A549 (cell line): ENCODE measurements around the gene RHBDF2. TPM values are rescaled to one million over a fixed set of nuclear protein-coding genes. Genes with fewer than 3 reads are reported as not detected.

Experiments used
- ATAC-seq, 2 experiments: fragments of 200-7000 bp in 1 of 2; fragments of >200 bp in 1 of 2; cut with Nextera tagmentation in 1 of 2; cut with Tn5 transposase in 1 of 2; 3 replicates each; pipeline versions ENCODE4 v1.8.0 to v1.9.1; 2018 to 2020; ENCODE audit warnings: mild to moderate bottlenecking in 1 of 2, moderate library complexity in 1 of 2
- CTCF ChIA-PET: fragments of 300-600 bp; sonication (Branson Sonifier 250); formaldehyde crosslinking; extraction: SDS; loops from one replicate; lab custom pipeline; 2021; ENCODE audit warnings: antibody characterized with exemption, inconsistent platforms; lab: Yijun Ruan, JAX
- POLR2A ChIA-PET: fragments of 350-600 bp; formaldehyde crosslinking; extraction: SDS; loops from one replicate; lab custom pipeline; 2021; ENCODE audit warnings: antibody characterized with exemption, inconsistent platforms; lab: Yijun Ruan, JAX
- DNase-seq, 2 experiments: peaks; one replicate each; pipeline versions ENCODE4 v3.0.0 to v3.0.0-alpha.2; 2011 to 2016; ENCODE audit warnings: low read depth in 1 of 2, low spot score in 1 of 2
- FAIRE-seq: peaks from 2 replicates; lab custom pipeline; 2011; peaks lifted over from hg19 to GRCh38; lab: Jason Lieb, UNC
- H3K27ac ChIP-seq, 2 experiments: fragments of >200 bp; sonication (Bioruptor Twin); formaldehyde crosslinking; 3 replicates each; pipeline ENCODE4 v1.5.1; 2016 to 2017
- H3K4me1 ChIP-seq: fragments of >200 bp; sonication (Bioruptor Twin); formaldehyde crosslinking; 3 replicates; pipeline ENCODE4 v1.6.1; 2016
- H3K4me2 ChIP-seq: fragments of >200 bp; sonication (Bioruptor Twin); formaldehyde crosslinking; 3 replicates; pipeline ENCODE4 v1.6.1; 2016
- H3K4me3 ChIP-seq: fragments of >200 bp; sonication (Bioruptor Twin); formaldehyde crosslinking; 3 replicates; pipeline ENCODE4 v1.5.1; 2016
- H3K9me3 ChIP-seq: fragments of >200 bp; sonication (Bioruptor Twin); formaldehyde crosslinking; 3 replicates; pipeline ENCODE4 v1.6.1; 2016
- BHLHE40 ChIP-seq: IDR thresholded peaks from 2 replicates; pipeline ENCODE4 v1.6.1; 2012; ENCODE audit warnings: low read depth, low read length, inconsistent platforms
- CBX2 ChIP-seq: fragments of 200-600 bp; sonication (generic); IDR thresholded peaks from 2 replicates; pipeline ENCODE4 v1.6.1; 2016; ENCODE audit warnings: low read depth, mild to moderate bottlenecking, borderline replicate concordance
- CBX8 ChIP-seq: fragments of 200-600 bp; sonication (generic); IDR thresholded peaks from 2 replicates; pipeline ENCODE4 v1.6.1; 2016
- EHMT2 ChIP-seq: fragments of 200-600 bp; sonication (generic); IDR thresholded peaks from 2 replicates; pipeline ENCODE4 v1.6.1; 2016; ENCODE audit warnings: antibody characterized with exemption, low read depth, mild to moderate bottlenecking, moderate library complexity
- EP300 ChIP-seq, 2 experiments: fragments of >200 bp; sonication (Bioruptor Twin); formaldehyde crosslinking; IDR thresholded peaks; 2 replicates in 1 of 2; 3 replicates in 1 of 2; pipeline ENCODE4 v1.6.1; 2016 to 2017
- ESRRA ChIP-seq: fragments of 150-350 bp; IDR thresholded peaks from 2 replicates; pipeline ENCODE4 v1.6.1; 2014; ENCODE audit warnings: mild to moderate bottlenecking, low read length, borderline replicate concordance
- FOSB ChIP-seq: fragments of 250-450 bp; sonication (Bioruptor Pico); IDR thresholded peaks from 2 replicates; pipeline ENCODE4 v1.5.0; 2020; ENCODE audit warnings: mild to moderate bottlenecking, moderate library complexity
- FOSL2 ChIP-seq, 2 experiments: fragments of 450-650 bp in 1 of 2; fragments of >200 bp in 1 of 2; sonication (Bioruptor Twin) in 1 of 2; formaldehyde crosslinking; IDR thresholded peaks; 2 replicates each; pipeline versions ENCODE4 v1.5.0 to v1.6.1; 2016 to 2020; ENCODE audit warnings: mild to moderate bottlenecking in 1 of 2, moderate library complexity in 1 of 2
- FOXS1 ChIP-seq: fragments of 250-450 bp; sonication (Bioruptor Pico); IDR thresholded peaks from 2 replicates; pipeline ENCODE4 v1.5.0; 2020; ENCODE audit warnings: mild to moderate bottlenecking, moderate library complexity
- HOXB13 ChIP-seq: fragments of 250-450 bp; sonication (Bioruptor Pico); IDR thresholded peaks from 2 replicates; pipeline ENCODE4 v1.5.0; 2020; ENCODE audit warnings: low read depth, mild to moderate bottlenecking, moderate library complexity
- JUN ChIP-seq, 2 experiments: fragments of >200 bp; sonication (Bioruptor Twin); formaldehyde crosslinking; IDR thresholded peaks; 2 replicates in 1 of 2; 3 replicates in 1 of 2; pipeline ENCODE4 v1.6.1; 2016 to 2017
- JUNB ChIP-seq: fragments of >200 bp; sonication (Bioruptor Twin); formaldehyde crosslinking; IDR thresholded peaks from 2 replicates; pipeline ENCODE4 v1.6.1; 2016
- KDM1A ChIP-seq: fragments of 200-600 bp; sonication (generic); IDR thresholded peaks from 2 replicates; pipeline ENCODE4 v1.6.1; 2016; ENCODE audit warnings: low read depth, mild to moderate bottlenecking
- MAZ ChIP-seq: fragments of 150-350 bp; IDR thresholded peaks from 2 replicates; pipeline ENCODE4 v1.6.1; 2014; ENCODE audit warnings: antibody characterized with exemption, low read depth, low read length, borderline replicate concordance
- NFE2L2 ChIP-seq: fragments of 150-350 bp; conservative IDR thresholded peaks from 2 replicates; pipeline ENCODE4 v1.6.1; 2014; ENCODE audit warnings: low read length
- NPAS2 ChIP-seq: fragments of 250-450 bp; sonication (Bioruptor Pico); IDR thresholded peaks from 2 replicates; pipeline ENCODE4 v1.8.0; 2022; ENCODE audit warnings: mild to moderate bottlenecking, moderate library complexity, borderline replicate concordance
- SMC3 ChIP-seq: fragments of >200 bp; sonication (Bioruptor Twin); formaldehyde crosslinking; IDR thresholded peaks from 3 replicates; pipeline ENCODE4 v1.6.1; 2018; ENCODE audit warnings: inconsistent platforms
- TFCP2L1 ChIP-seq: fragments of 250-450 bp; sonication (Bioruptor Pico); IDR thresholded peaks from 2 replicates; pipeline ENCODE4 v1.5.0; 2021; ENCODE audit warnings: mild to moderate bottlenecking
- ZC3H11A ChIP-seq: fragments of 450-650 bp; IDR thresholded peaks from 2 replicates; pipeline ENCODE4 v1.6.1; 2014; ENCODE audit warnings: antibody characterized with exemption, mild to moderate bottlenecking
- WGBS: methylation state at CpG from one replicate; pipeline ENCODE4 v1.1.6; 2017; ENCODE audit errors: missing lambda C conversion rate; 5-methylcytosine and 5-hydroxymethylcytosine counted together
- polyA plus RNA-seq, 4 experiments: library from polyadenylated mRNA; depleted of rRNA in 3 of 4; stranded (reverse); fragments of >200 nt; fragmentation: RNase III in 1 of 4; extraction: RNeasy Plus Mini Kit Qiagen cat#74134 plus additional on column Dnase treatment in 1 of 4; gene quantifications; 2 replicates in 3 of 4; 3 replicates in 1 of 4; pipeline ENCODE4 v1.2.3, GENCODE V29; 2011 to 2017
- TF ChIP-seq, protein P1 (sequence below): fragments of 250-450 bp; sonication (Bioruptor Pico); IDR thresholded peaks from 2 replicates; pipeline ENCODE4 v1.5.0; 2020; ENCODE audit warnings: low read depth, mild to moderate bottlenecking, moderate library complexity
- TF ChIP-seq, protein P2 (sequence below): fragments of 200-600 bp; sonication (generic); IDR thresholded peaks from 2 replicates; pipeline ENCODE4 v1.6.1; 2016; ENCODE audit warnings: antibody characterized with exemption, mild to moderate bottlenecking, moderate library complexity
- TF ChIP-seq, protein P3 (sequence below): fragments of 250-450 bp; sonication (Bioruptor Pico); IDR thresholded peaks from 2 replicates; pipeline ENCODE4 v1.5.0; 2021; ENCODE audit warnings: mild to moderate bottlenecking, moderate library complexity, borderline replicate concordance

The RHBDF2 gene
- polyA plus RNA-seq, 2 of the 4 experiments (the other 2 are of a cell fraction), result 14.0 to 42.9 TPM

DNA sequence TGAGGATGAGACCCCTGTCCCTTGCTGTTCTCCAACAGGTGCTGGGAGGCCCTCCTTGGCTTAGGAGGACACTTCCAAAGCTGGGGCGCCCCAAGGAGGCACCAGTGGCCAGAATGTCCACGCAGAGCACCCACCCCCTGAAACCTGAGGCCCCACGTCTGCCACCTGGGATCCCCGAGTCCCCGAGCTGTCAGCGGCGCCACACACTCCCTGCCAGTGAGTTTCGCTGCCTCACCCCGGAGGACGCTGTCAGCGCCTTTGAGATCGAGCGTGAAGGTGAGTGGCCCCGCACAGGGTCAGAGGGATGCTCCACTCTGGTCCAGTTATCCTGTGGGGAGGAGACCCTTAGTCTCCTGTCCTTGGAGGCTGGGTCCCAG, 32.6 kb downstream of the RHBDF2 start:
- H3K27ac ChIP-seq, result no peak overlapping the region
- CTCF ChIA-PET, result interaction anchor here (0.5 to 64.5 kb wide), 6 partner anchors 6 to 568 kb away, joined by 3 to 1994 read pairs (median 3); partner anchors contain the start of genes AANAT, RHBDF2 and UBE2O
- no peak for FAIRE-seq
- no peak overlapping the region for H3K4me2 ChIP-seq
- no peak for ATAC-seq
- H3K4me3 ChIP-seq, result no peak overlapping the region
- TF ChIP-seq NPAS2 (CRISPR knock-in tag) (no peak), ZC3H11A (no peak), JUNB (no peak)
- TF ChIP-seq, all 56 proteins: peak for 0
- DNase-seq, result no peak
- H3K4me1 ChIP-seq, result no peaks in the 10 kb centered on the region
- H3K9me3 ChIP-seq, result no peaks in the 10 kb centered on the region
- 90% methylated on average over 14 of the region's 14 CpGs for WGBS
- POLR2A ChIA-PET, result no interaction called here

DNA sequence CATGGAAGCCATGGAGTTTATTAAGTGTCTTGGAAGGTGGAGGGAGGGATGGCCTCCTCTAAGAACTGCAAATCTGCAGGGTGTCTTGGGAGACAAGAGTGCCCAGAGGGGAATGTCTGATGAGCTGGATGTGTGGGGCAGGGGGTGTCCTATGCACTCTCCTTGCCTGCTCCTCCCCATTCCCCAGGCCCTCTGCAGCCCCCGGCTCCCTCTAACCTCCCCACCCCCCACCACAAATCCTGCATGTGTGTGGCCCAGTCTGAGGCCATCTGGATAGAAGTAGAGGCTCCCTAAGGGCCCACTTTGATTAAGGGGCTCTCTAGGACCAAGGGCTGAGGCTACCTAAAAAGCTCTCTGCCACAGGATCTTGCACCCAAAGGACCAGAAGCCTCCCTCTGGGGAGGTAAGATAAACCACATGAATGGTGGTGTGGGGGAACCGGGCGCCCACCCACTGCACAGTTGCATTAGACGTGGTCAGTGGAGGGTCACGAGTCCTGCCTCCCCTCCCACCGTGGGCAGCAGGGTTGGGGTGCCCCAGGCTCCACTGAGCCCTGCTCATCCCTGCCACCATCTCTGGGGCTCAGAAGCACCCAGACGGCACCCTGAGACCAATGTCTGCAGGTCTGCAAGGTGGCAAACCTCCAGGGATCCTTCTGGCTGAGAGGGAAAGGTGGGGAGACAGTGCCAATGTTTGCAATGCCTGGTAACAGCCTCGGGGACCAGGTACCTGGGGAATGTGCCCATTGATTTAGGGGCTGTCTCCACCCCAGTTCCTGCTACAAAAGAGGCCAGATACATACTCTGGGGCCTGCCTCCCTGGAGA, 33.2 kb downstream of the RHBDF2 start:
- no peaks in the 10 kb centered on the region for H3K9me3 ChIP-seq
- WGBS, result 72% methylated on average over 8 of the region's 8 CpGs
- TF ChIP-seq FOXS1 (CRISPR knock-in tag) (no peak), HOXB13 (no peak), CBX8 (no peak), MAZ (no peak), BHLHE40 (no peak), NFE2L2 (no peak), EP300 (IDR thresholded peaks at IDR 0.05) (no peak), FOSB (CRISPR knock-in tag) (no peak), TFCP2L1 (no peak)
- TF ChIP-seq, protein P1, sequence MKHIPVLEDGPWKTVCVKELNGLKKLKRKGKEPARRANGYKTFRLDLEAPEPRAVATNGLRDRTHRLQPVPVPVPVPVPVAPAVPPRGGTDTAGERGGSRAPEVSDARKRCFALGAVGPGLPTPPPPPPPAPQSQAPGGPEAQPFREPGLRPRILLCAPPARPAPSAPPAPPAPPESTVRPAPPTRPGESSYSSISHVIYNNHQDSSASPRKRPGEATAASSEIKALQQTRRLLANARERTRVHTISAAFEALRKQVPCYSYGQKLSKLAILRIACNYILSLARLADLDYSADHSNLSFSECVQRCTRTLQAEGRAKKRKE (CRISPR knock-in tag), result no peak
- TF ChIP-seq, protein P2, sequence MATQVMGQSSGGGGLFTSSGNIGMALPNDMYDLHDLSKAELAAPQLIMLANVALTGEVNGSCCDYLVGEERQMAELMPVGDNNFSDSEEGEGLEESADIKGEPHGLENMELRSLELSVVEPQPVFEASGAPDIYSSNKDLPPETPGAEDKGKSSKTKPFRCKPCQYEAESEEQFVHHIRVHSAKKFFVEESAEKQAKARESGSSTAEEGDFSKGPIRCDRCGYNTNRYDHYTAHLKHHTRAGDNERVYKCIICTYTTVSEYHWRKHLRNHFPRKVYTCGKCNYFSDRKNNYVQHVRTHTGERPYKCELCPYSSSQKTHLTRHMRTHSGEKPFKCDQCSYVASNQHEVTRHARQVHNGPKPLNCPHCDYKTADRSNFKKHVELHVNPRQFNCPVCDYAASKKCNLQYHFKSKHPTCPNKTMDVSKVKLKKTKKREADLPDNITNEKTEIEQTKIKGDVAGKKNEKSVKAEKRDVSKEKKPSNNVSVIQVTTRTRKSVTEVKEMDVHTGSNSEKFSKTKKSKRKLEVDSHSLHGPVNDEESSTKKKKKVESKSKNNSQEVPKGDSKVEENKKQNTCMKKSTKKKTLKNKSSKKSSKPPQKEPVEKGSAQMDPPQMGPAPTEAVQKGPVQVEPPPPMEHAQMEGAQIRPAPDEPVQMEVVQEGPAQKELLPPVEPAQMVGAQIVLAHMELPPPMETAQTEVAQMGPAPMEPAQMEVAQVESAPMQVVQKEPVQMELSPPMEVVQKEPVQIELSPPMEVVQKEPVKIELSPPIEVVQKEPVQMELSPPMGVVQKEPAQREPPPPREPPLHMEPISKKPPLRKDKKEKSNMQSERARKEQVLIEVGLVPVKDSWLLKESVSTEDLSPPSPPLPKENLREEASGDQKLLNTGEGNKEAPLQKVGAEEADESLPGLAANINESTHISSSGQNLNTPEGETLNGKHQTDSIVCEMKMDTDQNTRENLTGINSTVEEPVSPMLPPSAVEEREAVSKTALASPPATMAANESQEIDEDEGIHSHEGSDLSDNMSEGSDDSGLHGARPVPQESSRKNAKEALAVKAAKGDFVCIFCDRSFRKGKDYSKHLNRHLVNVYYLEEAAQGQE, result no peak
- TF ChIP-seq, all 56 proteins: peak for 0
- FAIRE-seq (no peak), DNase-seq (no peak), ATAC-seq (no peak)
- ChIA-PET POLR2A (no interaction called here), CTCF (interaction anchor here (0.5 to 64.5 kb wide), 14 partner anchors 5 to 1935 kb away, joined by 3 to 1994 read pairs (median 4); partner anchors contain the start of genes AANAT, RHBDF2 and UBE2O)
- no peak overlapping the region for H3K4me3 ChIP-seq
- no peak overlapping the region for H3K27ac ChIP-seq
- no peak overlapping the region for H3K4me2 ChIP-seq
- no peaks in the 10 kb centered on the region for H3K4me1 ChIP-seq

DNA sequence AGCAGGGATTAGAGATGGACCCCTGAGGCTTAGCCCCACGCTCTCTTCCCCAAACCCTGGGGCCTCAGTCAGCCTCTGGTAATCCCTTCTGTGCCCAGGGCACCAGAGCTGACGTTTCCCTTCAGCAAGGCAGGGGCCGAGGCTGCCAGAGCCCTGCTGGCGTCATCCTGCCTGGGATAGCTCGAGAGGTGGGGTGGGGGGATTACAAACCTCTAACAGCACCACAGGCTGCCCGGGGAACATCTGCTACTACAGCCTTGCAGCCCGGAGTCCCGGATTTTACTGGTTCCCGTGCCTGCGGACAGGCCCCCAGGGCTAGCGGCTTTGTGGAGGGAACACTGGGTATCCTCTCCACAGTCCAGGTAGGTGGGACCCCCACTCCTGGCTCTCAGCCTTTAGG, 33.9 kb downstream of the RHBDF2 start, which contains the start of gene AANAT:
AANAT (plus strand) TSS at position 238 of the 400 bp plus-strand sequence. CDS start 1,144 bp downstream, outside the sequence.
- CTCF ChIA-PET, result interaction anchor here (0.6 to 64.5 kb wide), 14 partner anchors 5 to 1936 kb away, joined by 3 to 1994 read pairs (median 4); partner anchors contain the start of genes AANAT, RHBDF2 and UBE2O
- Histone ChIP-seq H3K4me2 (no peak within 1 kb of the TSS), H3K4me3 (no peak within 1 kb of the TSS), H3K27ac (no peak within 1 kb of the TSS), H3K4me1 (no peaks in the 10 kb centered on the region), H3K9me3 (no peaks in the 10 kb centered on the region)
- POLR2A ChIA-PET, result no interaction called here
- DNase-seq (no peak), ATAC-seq (no peak), FAIRE-seq (no peak)
- no peak for TF ChIP-seq NFE2L2
- no peak for TF ChIP-seq JUN (IDR thresholded peaks at IDR 0.05)
- TF ChIP-seq KDM1A, result no peak
- TF ChIP-seq, protein P3, sequence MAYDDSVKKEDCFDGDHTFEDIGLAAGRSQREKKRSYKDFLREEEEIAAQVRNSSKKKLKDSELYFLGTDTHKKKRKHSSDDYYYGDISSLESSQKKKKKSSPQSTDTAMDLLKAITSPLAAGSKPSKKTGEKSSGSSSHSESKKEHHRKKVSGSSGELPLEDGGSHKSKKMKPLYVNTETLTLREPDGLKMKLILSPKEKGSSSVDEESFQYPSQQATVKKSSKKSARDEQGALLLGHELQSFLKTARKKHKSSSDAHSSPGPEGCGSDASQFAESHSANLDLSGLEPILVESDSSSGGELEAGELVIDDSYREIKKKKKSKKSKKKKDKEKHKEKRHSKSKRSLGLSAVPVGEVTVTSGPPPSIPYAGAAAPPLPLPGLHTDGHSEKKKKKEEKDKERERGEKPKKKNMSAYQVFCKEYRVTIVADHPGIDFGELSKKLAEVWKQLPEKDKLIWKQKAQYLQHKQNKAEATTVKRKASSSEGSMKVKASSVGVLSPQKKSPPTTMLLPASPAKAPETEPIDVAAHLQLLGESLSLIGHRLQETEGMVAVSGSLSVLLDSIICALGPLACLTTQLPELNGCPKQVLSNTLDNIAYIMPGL, result no peak
- TF ChIP-seq JUNB, result no peak
- no peak for TF ChIP-seq FOSL2 (IDR thresholded peaks at IDR 0.05)
- TF ChIP-seq FOSL2 (CRISPR knock-in tag; IDR thresholded peaks at IDR 0.05), result no peak
- no peak for TF ChIP-seq EHMT2
- no peak for TF ChIP-seq CBX2
- no peak for TF ChIP-seq SMC3
- no peak for TF ChIP-seq TFCP2L1
- TF ChIP-seq, protein P2, result no peak
- TF ChIP-seq ESRRA, result no peak
- no peak for TF ChIP-seq CBX8
- WGBS, result 91% methylated on average over 9 of the region's 11 CpGs
